COLO829 (cell line): ENCODE results near the gene CYP2W1.
A peak's percentile ranks its signal among the peaks of the same experiment; 100 is the strongest.

ENCODE experiments used
- DNase-seq: peaks from one replicate; pipeline ENCODE4 v3.0.0; 2012; ENCODE audit warnings: low spot score

CYP2W1 gene

GRCh38 chr7:966291-967069 is 16.5 kb upstream of the CYP2W1 start:
- DNase-seq: no peak

GRCh38 chr7:967361-968082 is 15.5 kb upstream of the CYP2W1 start:
- DNase-seq: no peak

GRCh38 chr7:968205-969105 is 14.5 kb upstream of the CYP2W1 start:
- no peak for DNase-seq

GRCh38 chr7:969403-969802 is 13.6 kb upstream of the CYP2W1 start:
- DNase-seq: no peak

GRCh38 chr7:970744-971143 is 12.2 kb upstream of the CYP2W1 start:
- DNase-seq: no peak

- no peak for DNase-seq
These were observed 10.9 kb upstream of the CYP2W1 start for GRCh38 chr7:972110-972509.

GRCh38 chr7:972676-973309 is 10.2 kb upstream of the CYP2W1 start:
- DNase-seq: no peak

- no peak for DNase-seq
These were observed 9.7 kb upstream of the CYP2W1 start for GRCh38 chr7:973312-973711.

GRCh38 chr7:974172-974571 is 8.8 kb upstream of the CYP2W1 start:
- no peak for DNase-seq

- DNase-seq: peak; percentile 88
These were observed 7.9 kb upstream of the CYP2W1 start, which contains the start of gene COX19 for GRCh38 chr7:974820-975681. Gene COX19 (minus strand): TSS chr7:975549. CDS start chr7:975509, 40 bp downstream.

GRCh38 chr7:975702-976473 is 7.1 kb upstream of the CYP2W1 start:
- no peak for DNase-seq

GRCh38 chr7:976901-977325 is 6.1 kb upstream of the CYP2W1 start:
- DNase-seq: no peak

GRCh38 chr7:977326-978048 is 5.5 kb upstream of the CYP2W1 start:
- peak; percentile 97 for DNase-seq

- no peak for DNase-seq
These were observed 5.0 kb upstream of the CYP2W1 start for GRCh38 chr7:978049-978346.

GRCh38 chr7:978416-979091 is 4.4 kb upstream of the CYP2W1 start:
- DNase-seq: no peak

- DNase-seq: no peak
These were observed 3.8 kb upstream of the CYP2W1 start for GRCh38 chr7:979151-979550.

- DNase-seq: no peak
These were observed 3.0 kb upstream of the CYP2W1 start for GRCh38 chr7:979886-980571.

- DNase-seq: no peak
These were observed 1.0 kb upstream of the CYP2W1 start for GRCh38 chr7:981793-982510.
